ENCODE measurements around the gene F2RL2.

GRCh38 chr5:76643371-76643770, 20.2 kb upstream of the F2RL2 start:
- TF ChIP-seq POLR2AphosphoS5 (IDR thresholded peaks at IDR 0.05) (no peak), CTCF (IDR thresholded peaks at IDR 0.05) (no peak), EP300 (IDR thresholded peaks at IDR 0.05) (no peak)
